ENCODE results near the gene NACC2.

DNA sequence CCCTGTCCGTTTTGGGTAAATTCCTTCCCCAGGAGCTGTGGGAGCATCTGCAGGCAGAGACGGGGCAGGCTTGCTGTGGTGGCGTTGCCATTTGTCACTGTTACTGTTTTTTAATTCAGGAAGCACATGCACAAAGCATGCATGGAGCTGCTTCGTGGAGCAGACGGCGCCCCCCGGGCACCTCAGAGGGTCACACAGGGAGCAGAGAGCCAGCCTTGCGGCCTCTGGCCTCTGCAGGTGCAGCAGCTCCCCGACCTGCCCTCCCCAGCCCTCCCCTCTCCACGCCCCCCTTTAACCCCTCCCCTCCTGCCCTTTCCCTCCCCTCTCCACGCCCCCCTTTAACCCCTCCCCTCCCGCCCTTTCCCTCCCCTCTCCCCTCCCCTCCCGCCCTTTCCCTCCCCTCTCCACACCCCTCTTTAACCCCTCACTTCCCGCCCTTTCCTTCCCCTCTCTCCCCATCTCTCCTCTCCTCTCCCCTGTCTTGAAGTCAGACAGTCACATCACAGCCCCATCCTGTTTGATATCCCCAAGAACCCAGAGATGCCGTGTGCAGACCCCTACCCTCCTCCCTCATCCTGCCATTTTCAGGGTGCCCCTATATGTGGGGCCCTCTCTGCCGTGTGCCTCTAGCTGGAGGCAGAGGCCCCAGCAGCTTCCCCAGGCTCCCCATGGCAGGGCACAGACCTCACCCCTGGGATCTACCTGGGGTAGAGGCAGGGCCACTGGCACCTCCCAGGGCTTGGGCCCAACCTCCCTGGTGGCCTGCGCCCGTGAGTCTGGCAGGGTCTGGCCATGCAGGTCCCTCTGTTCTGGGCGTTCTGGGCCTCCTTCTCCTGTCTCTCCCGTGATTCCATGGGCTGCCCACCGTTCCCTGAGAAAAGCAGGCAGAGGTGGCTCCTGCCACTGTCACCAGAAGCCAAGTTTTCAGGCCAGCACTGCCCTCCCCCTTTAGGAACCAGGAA lies 104.3 kb downstream of the NACC2 start:
- TF ChIP-seq CTCF (IDR thresholded peaks at IDR 0.05; ENCODE audit: insufficient read depth, low read depth, low read length) (no peak), EZH2 (IDR thresholded peaks at IDR 0.05; ENCODE audit: insufficient read depth, low read length) (no peak)

All from astrocyte (in vitro differentiated cells and primary cell).